ENCODE data around the gene ZC3H13.
"Not testable (repeated sequence)": the region's sequence is repeated elsewhere in the genome, so short reads cannot be mapped to it uniquely, and the experiment has no call there.

The ZC3H13 gene

DNA sequence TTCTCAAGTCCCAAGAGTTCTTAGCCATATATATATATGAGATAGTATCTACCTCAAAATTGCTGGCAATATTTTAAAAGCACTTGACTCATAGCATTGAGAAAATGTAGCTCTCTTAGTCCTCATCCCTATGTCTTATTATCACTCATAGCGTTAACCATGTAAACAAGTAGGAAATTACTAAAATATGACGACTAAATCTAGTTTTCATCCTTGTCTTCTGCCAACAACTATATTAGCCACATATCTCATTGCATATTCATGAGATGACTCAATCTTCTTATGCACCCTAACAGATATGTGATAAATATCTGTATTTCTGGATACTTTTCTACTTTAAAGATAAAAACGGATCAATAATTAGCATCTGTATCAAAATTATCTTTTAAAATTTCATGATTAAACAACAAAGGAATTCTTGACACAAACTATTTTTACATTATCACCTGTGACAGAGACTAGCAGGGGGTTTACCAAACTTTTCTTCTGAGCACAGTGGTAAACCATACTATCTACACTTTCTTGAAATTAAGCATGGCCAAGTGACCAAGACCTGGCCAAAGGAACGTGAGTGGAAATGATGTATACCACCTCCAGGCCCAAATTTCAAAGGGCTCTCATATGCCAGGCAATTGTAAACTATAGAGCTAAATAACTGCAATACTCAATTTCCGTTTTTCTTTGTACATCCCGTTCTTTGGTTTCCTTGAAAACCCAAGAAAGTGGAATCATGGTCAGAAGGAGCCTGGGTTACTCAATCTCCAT lies 45.7 kb downstream of the ZC3H13 start:
- DNase-seq = no peak

DNA sequence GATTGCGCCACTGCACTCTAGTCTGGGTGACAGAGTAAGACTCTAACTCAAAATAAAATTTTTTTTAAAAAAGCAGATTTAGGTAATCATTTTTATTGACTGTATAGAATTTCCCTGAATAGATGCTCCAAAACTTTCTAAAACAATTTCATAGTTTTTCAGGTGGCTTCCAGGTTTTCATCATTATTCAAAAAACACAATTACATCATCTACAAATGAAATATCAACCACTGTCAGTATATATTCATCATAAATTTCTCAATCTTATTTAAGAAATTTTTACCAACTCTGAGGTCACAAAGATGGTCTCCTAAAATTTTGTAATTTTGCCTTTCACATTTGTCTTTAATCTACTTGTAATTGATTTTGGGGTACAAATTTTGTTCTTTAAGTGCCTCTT lies 48.1 kb downstream of the ZC3H13 start:
- DNase-seq = no peak

DNA sequence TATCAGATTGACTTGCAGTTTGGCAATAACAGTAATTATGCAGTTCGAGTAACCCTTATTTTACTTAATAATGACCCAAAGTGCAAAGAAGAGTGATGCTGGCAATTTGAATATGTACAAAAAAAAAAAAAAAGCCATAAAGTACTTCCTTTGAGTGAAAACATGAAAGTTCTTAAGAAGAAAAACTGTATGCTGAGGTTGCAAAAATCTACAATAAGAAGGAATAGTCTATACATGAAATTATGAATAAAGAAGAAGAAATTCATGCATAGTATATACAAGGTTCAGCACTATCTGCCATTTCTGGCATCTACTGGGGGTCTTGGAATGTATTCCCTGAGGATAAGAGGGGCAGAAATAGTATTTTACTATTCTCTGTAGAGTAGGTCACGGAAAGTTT lies 55.9 kb downstream of the ZC3H13 start:
- DNase-seq = no peak

DNA sequence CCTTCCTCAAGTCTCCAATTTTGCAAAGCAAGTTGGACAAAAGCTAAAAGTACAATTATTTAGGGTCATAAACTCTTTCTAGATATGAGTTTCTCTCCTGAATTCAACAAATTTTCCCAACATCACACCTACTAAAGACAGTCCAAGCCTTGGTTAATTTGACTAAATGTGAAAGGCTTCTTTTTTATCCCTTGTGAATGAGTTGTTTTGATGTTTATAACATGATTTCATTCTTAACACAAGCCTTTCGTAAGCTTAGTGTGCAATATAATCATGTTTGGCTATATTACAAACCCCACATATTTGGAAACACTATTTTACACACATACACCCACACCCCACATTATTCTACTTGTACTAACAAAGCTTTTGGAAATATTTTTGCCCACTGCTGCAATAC lies 57.3 kb downstream of the ZC3H13 start:
- peak; percentile 34 for DNase-seq

DNA sequence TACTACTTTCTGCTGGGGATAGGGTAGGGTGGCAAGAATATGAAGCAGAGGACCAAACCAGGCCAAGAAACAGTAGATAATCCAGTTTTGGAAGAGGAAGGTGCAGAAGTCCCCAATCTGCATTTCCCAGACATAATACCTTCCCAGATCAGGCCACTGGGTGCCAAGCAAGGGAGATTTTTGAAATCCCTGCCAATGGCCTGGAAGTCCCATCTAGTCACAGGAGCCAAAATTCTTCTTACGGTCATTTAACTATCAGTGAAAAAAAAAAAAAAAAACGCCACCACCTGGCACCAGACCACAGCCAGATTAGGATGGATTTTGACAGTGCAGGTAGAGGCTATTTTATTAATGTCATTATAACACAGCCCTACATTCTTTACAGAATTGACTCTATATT lies 57.8 kb downstream of the ZC3H13 start:
- no peak for DNase-seq

DNA sequence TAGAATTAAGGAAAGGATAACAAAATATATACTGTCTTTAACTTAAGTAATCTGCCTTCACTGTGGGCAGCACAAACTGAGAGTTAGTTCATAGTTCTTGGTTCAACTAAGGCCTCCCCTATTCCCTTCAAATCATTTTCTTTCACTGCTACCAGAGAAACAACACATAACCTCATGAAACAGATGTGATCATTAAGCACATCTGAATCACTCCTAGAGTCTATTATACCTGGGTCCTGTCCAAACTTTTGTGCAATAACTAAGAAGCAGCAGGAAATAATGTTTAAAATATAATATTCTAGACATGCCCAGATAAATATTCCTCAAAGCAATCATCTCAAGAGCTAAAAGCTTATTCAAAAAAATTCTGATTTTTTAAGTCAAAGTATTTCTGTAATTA lies 62.9 kb downstream of the ZC3H13 start:
- DNase-seq = no peak

DNA sequence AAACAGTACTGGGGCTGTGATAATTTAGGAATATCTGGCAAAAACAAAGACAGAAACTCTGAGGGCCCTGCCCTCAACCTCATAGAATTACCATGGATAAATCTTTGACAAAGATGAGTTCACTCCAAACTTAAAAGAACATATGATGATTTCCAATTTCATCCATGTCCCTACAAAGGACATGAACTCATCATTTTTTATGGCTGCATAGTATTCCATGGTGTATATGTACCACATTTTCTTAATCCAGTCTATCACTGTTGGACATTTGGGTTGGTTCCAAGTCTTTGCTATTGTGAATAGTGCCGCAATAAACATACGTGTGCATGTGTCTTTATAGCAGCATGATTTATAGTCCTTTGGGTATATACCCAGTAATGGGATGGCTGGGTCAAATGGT lies 71.4 kb downstream of the ZC3H13 start:
- DNase-seq = not testable (repeated sequence)

DNA sequence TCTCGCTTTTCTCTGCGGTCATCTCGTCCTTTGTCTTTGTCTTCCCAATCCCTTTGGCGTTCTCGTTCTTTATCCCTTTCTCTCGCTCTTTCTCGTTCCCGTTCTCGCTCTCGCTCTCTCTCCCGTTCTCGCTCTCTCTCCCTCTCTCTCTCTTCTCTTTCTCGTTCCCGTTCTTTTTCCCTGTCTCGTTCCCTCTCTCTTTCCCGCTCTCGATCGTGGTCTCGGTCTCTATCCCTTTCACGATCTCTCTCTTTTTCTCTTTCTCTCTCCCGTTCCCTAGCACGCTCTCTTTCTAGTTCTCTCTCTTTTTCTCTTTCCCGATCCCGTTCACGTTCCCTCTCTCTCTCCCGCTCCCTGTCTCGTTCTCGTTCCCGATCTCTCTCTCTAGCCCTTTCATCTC lies 77.2 kb downstream of the ZC3H13 start:
- DNase-seq = no peak

DNA sequence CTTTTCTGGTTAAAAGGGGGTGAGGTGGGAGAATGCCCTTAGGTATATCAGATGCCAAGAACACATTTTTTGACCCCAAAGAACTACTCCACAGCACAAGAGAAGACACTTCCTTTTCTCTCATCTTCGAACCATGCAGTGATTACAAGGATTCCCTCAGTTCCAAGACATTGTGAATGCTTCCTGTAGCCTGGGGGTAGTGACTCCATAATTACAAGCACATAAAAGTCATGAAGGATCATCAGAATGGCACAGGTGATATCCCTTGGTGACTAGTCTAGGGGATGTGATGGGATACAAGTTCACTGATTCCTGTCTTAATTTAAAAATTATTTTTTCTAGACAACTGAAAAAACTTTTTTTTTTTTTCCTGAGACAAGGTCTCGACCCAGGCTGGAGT lies 78.0 kb downstream of the ZC3H13 start:
- no peak for DNase-seq

DNA sequence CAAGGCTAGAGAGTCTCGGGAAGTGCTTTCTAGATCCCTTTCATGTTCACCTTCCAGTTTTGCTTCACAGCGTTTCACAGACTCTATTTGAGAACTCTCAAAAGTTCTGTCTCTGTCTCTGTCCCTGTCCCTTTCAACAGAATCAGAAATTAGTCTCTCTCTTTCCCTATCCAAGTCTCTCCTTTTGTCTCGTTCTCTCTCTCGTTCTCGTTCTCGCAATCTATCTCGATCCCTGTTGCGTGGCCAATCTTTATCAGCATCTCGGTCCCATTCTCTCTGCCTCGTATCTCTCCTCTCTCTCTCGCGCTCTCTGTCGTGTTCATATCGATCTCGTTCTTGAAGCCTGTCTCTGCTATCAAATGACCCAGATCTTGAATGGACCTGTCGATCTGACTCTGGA lies 85.0 kb downstream of the ZC3H13 start:
- DNase-seq = no peak

DNA sequence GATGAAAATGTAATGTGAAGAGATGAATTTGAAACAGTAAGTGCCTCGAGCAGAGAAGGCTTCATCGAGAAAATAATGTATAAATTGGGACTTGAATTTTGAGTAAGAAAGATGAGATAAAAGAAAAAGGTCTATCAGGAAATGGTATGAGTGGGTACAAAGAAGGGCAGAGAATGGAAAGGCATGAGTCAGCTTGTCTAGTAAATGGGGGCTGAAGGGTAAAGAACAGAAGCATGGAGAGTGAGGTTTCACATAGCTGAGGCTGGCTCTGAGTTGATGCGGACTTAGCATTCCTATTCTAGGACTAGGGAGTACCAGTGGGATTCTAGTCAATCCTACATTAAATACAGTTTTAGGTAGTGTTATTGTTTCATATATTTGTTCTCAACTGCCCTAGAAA lies 85.8 kb downstream of the ZC3H13 start:
- no peak for DNase-seq

DNA sequence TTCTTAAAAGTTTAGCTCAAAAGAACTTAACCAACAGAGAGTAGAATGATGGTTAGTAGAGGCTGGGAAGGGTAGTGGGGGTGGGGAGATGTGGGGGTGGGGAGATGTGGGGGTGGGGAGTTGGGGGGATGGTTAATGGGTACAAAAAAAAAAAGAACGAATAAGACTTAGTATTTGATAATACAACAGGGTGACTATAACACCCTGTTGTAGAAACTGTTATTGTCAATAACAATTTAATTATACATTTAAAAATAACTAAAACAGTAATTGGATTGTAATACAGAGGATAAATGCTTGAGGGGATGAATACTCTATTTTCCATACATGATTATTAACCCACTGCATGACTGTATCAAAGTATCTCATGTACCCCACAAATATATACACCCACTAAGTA lies 91.1 kb downstream of the ZC3H13 start:
- no peak for DNase-seq

DNA sequence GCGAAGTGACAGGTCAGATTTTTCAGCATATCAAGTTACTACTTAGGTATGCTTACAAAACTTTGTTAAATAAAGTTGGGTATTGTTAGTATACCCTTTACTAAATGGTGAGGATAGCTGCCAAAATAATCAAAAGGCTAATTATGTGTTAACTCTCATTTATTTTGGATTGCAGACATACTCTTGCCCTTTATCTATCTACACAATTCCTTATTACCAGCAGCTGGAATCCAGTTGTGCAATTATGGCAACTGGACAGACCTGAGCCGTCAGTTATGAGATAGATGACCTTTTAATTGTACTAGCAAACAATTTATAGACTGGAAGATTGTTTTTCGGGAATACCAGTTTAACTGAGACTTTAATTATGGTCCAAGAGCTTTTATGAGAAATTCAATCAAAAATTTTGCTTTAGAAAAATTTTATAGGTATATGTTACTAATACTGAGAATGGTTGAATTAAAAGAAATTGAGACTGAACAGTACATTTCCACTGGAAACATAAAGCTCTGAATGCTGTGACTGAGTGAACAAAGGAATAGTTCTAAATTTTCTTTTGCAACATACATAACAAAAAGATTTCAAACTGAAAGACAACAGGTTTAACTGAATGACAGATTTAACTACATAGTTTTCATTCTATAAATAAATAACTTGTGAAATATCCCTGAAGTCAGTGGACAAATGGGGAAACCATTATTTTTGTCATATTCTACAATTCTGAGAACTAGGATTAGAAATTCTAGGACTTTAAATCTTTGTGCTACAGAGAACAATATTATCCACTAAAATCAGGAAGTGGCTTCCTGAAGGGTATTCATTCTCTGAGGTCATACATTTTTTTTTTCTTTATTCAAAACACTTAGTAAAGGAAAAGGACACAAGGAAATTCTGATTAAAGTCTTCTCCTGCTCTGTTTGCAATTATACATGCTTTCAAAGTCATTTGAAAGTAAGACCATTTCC lies 97.4 kb downstream of the ZC3H13 start:
- no peak for DNase-seq

DNA sequence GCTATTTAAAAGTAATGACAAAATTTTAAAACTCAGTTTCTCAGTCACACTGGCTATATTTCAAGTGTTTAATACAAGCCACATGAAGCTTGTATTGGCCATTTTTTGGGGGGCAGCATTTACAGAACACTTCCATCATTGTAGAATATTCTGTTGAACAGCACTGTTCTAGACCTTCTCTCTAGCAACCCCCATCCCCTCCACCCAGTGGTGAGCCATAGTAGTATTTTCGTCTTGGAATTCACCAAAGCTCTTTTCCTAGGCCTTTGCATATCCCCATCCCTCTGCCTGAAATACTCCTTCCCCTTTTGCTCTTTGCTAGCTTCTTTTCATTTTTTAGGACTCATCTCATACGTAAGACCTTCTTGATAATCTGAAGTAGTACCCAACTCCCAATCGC lies 99.5 kb downstream of the ZC3H13 start:
- DNase-seq = no peak

DNA sequence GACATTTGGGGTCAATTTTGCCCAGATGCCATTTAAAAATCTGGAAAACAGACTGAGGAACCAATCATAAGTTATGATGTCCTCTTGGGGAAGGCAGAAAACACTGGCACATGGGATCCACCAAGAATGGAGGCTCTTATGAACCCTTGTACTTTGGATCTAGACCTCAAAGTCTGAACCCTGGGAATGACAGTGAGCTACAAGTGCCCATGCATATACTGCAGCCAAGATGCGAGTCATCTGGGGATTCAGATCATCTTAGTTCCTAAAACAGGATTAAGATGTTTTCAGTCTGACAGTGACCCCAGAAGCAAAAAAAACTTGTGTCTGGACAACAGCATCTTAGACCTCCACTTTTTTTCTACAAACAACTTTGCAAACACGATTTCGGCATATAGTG lies 100.8 kb downstream of the ZC3H13 start:
- no peak for DNase-seq

DNA sequence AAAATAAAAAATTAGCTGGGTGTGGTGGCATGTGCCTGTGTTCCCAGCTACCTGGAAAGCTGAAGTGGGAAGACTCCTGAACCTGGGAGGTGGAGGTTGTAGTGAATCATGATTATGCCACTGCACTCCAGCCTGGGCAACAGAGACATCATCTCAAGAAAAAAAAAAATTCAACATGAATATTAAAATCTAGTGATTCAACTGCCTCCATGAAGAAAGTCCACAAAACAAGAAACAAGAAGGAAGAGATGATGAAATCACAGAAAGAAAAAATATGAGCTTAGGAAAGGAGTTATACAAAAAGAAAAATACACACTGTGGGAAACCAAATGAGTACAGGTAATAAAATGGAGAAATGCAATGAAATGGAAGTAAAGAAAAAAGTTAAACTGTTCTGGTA lies 101.4 kb downstream of the ZC3H13 start:
- no peak for DNase-seq

DNA sequence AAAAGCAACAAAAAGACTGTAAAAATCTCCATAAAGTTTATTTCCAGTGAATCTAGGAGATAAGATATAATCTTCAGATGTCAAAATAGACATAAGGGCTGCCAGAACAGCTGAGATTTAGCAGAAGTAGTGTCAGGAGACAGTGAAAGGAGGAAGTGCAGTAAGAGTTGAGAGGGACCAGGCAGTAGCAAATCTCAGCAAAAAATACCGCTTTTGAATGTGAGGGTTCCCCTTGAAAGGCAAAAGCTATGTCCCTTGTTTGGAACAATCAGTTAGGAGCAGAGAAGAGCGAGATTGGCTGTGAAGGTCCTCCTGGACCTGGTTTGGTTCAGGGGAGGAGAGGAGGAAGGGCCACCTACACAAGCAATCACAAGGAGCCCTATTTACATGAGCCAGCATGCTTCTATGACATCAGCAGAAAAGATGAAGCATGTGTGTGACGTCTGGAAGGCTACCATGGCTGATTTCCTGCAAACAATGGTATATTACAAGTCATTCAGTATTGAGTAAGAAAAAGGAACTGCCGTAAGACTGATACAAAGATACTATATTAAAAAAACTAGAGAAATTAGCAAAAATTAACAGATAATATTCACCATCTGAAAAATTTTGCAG lies 102.1 kb downstream of the ZC3H13 start:
- DNase-seq = no peak

DNA sequence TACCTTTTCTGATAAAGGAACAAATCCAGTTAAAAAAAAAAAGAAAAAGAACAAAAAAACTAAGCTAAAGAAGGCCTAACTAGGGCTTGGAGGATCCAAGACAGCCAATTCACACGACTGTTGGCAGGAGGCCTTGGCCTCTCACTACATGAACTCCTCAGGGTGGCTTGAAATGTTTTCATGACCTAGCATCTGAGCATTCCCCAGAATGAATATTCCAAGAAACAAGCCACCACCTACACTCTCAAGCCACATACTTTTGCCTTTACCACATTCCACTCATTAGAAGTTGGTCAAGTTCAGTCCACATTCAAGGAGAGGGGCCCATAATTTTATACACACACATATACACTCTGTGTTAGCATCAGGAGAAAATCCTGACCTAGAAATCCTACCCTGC lies 103.4 kb downstream of the ZC3H13 start:
- DNase-seq = no peak

DNA sequence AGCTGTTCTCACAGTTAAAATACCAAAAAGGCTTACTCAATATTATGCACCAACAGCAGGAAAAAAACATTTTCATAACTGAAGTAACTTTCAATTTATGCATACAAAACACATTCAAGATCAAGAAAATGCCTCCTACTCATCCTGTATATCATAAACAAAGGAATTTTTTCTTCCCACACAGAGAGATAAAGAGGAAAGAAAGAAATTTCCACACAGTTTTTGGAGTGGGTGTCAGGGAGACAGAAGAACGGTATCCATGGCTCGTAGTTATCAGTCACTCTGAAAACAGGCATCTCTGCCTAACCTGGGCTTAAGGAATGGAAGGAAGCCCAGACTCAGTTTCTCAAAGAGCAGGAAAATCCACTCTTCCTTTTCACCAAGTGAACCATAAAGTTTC lies 108.6 kb downstream of the ZC3H13 start:
- DNase-seq = no peak

DNA sequence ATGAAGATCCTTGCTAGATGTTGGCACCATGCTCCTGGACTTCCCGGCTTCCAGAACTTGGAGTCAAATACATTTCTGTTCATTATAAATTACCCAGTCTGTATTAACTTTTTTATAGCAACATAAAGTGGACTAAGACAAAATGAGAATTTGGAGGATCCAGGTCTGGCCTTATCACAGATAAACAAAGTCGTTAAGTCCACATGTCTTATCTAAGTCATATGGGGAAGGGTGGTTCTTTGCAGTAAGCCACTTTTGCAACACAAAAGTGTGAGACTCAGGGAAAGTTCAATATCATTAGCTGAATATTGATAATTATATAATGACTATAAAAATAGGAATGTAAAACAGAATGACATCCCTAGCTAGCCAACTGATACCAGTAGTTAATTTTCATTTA lies 109.4 kb downstream of the ZC3H13 start:
- no peak for DNase-seq

DNA sequence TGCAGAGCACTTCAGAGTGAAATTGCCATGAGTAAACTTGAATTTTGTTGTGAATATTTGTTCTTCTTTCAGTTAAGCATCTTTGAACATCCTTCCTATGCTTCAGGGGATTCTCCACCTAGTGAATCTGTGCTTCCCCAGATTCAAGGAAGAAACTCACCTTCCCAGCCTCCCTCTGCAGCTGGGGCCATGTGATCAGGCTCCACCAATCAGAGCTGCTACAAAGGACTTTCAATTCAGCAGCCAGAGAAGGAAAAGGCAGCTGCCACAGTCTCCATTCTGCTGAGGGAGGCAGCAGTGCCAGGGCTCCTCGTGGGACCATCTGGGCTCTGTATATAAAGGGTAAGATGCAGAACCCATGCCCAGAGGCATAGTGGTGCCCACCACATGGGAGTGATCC lies 111.3 kb downstream of the ZC3H13 start:
- DNase-seq = no peak

DNA sequence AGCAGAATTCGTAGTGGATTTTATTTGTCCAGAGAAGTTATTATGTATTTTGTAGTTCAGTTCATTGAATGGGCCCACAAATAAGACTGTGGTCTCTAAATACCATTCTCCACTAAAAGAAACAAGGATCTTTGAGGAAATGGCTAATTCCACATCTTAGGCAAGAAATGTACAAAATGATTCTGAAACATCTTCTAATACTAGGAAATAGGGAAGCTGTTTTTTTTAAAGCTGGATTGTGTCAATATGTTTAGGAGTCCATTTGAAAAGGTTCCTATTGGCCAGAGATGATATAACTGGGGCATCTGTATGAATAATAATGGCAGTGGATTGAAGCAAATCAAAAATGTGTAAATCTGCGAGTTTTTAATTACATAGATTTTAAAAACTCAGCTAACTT lies 112.5 kb downstream of the ZC3H13 start:
- no peak for DNase-seq

DNA sequence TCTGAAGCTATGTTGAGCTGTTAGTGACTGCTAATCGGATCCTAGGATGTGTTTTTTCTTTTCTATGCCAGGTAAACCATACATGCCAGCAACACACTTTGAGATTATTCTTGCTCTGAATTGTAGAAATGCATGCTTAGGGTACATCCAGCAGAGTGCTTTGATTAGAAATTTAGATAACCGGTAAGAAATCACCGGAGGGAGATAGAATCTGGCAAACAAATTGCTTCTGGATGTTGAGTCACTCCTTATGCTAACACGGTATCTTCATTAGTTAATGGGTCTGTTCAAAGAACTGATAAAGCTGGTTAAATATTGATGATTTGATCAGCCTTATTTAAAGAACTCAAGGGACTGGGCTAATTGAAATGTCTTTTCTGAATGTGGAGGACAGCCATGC lies 115.9 kb downstream of the ZC3H13 start:
- no peak for DNase-seq

DNA sequence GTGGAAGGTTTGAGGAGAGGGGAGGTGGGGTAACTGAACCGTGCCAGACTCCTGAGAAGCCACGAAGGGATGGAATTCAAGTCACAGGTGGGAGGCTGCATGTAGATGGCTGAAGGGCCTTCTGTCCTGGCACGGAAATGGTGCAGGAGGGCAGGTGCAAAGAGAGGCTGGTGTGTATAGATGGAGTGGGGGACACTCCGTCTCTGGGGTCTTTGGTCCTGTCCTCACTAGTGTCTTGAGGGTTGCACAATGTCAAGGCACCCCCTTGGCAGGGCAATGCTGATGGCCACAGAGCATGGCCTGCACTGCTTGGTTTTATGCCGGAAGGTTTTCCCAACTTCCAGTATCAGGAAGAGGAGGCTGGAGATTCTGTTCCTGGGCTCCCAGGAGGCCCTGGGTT lies 118.3 kb downstream of the ZC3H13 start:
- DNase-seq = no peak
